Limb (tissue), 2 donors: ENCODE measurements around the gene SORBS1.

ENCODE experiments used
- DNase-seq, 2 donors: peaks; one replicate each; pipeline ENCODE4 v3.0.0-alpha.2; 2016; ENCODE audit errors: extremely low spot score in 2 of 2

The SORBS1 gene

DNA sequence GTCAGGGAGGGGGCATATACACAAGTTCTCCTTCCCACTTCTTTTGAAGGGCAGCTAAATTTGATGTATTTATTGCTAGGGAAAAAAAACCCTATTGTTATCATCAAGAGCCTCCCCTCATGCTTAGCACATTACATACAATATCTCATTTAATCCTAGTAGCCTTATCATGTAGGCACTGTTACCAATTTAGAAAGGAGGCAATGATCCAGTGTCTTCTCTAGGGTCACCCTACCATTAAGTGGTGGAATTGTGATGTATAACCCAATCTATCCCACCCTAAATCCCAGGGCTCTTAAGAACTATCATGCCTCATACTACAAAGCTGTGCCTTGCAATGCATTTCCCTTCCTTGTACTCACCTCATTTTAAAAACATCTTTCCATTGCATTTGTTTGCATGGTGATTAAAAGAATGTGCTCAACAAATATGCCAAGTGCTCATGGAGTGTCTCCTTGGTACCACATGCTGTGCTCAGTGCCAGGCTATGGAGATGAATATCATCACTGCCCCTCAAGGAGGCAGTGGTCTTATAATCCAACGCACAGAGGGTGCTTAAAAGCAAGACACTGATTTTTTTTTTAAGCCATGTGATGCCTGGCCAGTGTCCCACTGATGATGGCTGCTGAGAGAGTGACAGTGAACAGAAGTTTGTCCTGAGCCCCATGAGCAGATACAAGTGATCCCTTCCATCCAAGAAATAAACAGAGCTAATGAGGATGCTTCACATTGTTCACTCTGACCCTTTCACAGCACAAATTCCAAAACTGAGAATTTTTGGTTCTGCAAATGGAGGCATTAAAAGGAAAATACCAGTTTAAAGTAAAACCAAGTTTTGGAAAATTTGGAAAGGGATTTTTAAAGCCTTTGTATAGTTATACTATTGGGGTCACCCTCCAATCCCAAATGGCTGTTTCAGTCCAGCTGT lies 98.2 kb downstream of the SORBS1 start:
- no peak for DNase-seq

DNA sequence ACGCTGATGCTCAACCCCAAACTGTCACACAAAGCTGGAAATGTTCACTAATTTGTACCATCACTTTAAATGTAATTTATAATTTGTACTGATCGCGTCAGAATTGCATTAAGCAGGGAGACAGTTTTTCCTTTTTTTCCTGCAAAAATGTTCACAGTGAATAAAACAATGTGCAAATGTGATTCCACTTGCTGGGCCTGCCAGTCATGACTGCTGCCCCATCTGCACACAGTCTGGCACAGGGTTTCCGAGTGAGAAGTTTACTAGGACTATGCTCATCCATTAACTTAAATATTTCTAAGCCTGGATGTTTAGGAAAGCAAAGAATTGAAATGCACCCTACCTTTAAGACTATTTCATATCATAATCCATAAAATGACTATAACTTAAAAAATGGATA lies 99.6 kb downstream of the SORBS1 start:
- DNase-seq = no peak

DNA sequence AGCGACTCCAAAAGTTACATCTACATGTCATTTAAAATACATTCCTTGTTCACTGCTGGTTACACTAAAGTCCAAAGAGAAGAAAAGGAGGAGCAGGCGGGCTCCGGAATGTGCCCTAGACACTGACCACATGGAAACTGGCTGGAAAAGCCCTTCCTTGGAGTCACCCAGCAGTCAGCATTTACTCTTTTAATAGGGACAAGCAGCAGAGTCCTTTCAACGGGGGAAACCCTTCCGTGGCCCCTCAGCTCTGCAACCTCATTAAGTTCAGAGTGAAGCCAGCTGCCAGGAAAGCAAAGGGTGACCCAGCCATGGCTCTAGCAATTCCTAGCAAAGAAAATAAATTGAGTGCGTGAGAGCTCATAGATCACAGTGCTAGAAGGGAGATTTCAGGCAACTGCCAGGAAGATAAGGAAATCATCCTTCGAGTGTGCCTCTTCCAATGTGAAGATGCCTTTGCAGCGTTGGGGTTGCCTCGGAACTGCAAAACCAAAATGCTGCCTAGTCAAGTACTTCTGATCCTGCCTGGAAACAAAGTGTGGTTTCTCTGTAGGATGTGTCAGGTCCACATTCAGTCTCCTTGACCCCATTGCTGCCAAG lies 101.6 kb downstream of the SORBS1 start:
- peak; percentile 55 to 69 for DNase-seq

DNA sequence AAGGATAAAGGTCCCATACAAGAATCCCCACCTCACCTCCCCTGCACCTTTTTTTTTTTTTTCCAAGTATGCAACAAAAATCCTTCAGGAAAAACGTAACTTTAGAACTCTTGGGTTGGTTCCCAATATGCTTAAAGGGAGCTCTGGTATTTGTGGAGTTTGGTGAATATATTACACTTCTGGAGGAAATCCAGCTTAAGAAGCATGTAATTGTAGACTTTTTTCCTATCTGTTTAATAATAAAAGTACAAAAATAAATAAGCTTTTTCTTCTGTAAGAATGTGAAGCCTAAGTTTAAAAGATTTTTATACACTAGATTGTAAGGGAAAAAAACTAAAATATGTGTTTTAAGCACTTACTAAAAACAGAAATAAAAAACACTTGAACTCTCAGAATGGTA lies 102.3 kb downstream of the SORBS1 start:
- DNase-seq = peak in 1 of 2 donors; percentile 54

DNA sequence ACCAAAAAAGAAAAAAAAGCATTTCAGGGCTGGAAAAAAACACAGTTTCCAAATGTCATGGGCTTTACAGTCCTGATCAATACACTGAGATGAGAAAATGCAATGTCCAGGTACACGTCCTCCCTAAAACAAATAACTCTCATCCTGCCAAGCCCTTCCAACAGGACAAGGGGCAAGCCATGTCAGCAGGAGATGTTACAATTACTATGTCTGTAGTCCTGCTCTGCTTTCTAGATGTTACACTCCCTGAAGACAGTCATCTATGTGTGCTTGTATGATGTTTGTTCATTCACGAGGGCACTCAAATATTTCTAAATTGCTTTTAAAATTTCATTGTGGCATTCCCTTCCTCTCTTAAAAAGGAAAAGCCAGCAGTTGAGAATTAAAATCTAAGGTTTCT lies 103.2 kb downstream of the SORBS1 start:
- no peak for DNase-seq

DNA sequence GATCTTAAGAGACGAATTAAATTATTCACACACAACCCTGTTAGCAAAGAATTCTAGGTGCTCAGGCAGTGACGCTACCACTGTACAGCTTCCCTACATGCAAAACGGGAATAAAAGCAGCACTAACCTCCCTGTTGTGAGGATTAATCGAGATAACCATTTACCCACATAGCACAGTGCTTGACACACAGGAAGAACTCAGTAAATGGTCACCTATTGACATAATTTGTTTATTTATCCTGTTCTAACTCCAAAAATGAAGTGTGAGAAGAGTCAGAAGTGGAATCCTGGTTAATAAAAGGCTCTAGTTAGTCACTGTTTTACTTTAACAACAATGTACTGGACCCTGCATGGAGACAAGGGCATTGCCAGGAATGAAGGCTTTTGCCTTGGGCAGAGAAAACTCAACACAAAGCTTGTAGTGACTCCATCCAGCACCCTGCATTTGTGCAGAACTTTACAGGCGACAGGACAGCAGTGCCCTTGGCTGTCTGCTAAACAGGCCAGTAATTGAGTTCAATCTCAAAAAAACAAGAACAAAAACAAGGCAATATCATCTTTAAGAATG lies 103.8 kb downstream of the SORBS1 start:
- DNase-seq = no peak

DNA sequence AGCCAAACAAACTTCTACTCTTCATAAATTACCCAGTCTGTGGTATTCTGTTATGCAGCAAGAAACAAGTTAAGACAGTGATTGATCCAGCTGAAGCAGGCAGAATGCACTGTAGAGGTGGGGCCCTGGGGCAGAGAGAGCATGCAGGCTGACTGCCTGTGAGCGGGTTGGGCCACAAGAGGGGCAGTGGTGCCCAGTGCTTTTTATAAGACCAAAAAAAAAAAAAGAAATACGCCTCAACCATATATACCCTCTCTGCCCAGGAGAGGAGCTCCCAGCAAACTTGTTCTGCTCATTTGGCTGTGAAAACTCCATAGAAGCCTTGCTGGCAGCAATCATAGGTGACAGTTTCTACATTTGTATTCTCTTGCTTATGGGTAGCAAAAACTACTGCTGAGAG lies 104.7 kb downstream of the SORBS1 start:
- no peak for DNase-seq

DNA sequence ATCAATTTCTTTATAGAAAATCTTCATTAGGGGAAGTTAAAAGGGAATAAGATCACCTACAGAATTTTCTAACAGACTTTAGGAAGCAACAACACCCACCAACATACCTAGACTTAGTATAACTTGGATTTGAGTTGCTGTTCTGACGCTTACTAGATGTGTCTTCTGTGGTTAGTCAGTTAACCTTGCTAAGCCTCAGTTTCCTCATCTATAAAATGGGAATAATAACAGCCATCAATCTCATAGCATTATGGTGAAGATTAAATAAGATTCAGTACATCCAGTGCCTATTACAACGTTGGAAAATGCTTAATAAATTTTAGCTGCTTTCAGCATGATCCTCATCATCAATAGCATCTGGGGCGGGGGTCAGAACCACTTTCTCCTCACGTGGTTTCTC lies 106.2 kb downstream of the SORBS1 start:
- DNase-seq = no peak

DNA sequence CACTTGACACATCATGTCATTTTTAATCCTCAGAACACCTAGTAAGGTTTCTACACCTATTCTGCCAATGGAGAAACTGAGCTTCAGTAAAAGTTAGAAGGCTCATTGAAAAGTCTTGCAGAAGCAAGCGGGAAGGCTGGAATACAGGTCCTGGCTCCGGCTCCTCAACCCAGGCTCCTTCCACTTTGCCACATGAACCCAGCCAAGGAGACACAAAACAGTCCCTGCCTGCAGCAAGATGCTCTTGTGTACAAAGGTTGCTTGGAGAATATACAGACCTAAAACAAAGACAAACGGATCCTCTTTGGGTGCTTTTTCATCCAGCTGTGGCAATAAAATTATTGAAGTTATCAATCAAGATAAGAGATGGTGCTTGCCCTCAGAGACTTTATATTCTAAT lies 106.8 kb downstream of the SORBS1 start:
- DNase-seq = no peak

DNA sequence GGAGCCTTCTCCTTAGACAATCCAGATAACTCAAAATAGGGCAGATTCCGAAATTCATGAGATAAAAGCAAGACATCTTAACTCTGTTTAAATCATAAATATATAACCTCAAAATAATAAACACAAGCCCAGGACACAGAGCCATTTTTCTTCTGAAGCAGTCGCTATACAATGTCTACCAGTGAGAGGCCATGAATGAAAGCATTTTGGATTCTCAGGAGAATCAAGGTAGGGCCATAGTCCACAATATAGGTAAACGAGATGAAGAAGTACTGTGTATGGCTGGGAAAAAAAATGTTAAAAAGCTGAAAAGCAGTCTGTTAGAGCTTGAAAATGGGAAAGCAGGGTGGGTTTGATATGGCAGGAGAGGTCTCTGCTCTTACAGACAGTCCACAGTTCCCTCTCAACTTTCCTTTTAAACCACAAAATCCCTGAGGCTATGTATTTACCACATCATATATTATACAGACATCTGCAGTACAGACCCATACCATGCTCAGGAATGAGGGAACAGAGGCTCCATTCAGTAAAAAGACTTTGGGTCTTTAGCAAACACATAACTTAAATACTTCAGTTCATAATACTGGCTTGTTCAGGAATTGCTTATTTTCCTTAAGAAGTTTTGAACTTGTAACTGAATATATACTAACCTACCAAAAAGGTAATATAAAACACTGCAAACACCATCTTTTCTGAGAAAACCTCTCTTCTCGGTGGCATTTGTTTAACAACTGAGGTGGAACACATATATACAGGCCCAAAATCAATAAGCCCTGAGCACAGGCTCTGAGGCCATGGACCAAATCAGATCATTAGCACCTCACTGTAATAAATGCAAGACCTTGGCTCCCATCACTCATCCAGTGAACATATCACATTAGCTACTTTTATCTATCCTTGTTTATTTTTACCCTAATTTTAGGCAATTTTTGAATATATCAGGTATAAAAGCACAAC lies 109.3 kb downstream of the SORBS1 start:
- DNase-seq = peak in 1 of 2 donors; percentile 46

DNA sequence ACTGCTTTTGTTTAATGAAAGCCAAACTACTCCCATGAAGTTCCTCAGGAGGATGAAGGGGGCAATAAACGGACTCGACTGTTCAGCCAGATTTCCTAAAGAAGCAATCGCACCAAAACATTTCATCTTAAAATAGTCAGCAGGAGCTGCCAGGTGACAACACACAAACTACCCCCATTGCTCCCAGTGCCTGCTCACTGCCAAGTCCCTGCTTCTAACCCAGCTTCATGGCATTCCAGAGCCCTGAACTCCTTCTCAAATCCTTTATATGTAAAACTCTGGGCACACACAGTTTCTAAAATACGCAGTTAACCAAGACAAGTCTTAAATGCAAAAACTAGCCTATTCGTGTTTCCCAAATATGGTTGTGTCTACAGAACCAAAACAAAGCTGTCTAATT lies 110.0 kb downstream of the SORBS1 start:
- DNase-seq = no peak

DNA sequence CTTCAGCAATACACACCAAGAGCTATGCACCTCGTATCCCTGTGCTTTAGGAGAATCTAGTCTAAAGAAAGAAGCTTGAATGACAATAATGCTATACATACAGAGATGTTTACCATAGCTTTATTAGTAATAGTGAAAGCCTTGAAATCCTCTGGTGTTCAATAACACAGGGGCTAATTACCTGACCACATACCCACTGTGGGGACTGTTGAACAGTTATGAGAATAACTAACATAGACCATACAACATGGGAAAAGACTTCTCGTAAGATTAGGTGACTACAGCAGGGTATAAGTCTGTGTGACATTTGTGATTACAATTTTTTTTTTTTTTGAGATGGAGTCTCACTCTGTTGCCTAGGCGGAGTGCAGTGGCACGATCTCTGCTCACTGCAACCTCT lies 111.0 kb downstream of the SORBS1 start:
- no peak for DNase-seq

DNA sequence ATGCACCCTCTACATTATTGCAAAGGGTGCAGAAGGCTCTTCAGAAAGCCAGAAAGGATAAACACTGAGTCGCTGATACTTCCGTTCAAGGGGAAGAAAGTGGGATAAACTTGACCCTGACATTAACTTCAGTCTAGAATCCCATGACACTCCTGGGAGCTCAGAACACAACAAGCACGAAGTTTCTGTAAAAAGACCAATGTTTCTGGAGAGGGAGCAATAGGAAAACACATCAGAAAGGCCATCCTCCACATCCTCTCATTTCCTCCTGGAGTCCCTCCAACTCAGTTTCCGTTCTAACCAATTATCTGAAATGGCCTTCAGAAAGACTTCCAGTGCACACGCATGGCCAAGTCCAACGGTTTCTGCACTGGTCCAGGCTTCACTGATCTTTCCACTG lies 113.5 kb downstream of the SORBS1 start:
- peak in 1 of 2 donors; percentile 70 for DNase-seq

DNA sequence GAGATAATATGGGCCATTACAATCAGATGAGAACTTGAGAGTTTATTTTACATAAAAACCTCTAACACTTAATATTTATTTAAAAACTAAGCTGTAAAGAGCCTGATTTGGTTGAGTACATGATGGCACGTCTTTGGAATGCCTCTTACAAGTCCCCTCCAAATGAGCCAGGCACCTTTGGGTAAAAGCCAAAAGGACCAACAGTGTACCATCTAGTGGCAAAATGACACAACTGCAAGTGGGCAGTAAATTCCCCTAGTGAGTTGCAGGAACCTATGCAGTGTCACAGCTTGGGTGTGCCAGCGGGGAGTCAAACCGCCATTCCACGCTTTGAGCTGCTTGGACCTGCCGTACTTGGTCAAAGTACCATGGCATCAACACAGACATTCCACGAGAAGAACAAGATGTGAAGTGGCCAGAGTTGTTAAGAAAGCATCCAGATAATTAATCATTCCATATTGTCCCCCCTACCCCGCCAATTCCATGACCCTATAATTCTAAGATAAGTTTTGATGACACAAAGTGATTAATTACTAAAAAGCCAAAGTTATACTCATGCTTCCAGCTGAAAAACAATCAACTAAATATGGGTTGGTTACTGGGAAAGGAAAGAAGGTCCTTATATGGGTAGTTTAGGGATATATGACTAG lies 115.2 kb downstream of the SORBS1 start:
- DNase-seq = no peak

DNA sequence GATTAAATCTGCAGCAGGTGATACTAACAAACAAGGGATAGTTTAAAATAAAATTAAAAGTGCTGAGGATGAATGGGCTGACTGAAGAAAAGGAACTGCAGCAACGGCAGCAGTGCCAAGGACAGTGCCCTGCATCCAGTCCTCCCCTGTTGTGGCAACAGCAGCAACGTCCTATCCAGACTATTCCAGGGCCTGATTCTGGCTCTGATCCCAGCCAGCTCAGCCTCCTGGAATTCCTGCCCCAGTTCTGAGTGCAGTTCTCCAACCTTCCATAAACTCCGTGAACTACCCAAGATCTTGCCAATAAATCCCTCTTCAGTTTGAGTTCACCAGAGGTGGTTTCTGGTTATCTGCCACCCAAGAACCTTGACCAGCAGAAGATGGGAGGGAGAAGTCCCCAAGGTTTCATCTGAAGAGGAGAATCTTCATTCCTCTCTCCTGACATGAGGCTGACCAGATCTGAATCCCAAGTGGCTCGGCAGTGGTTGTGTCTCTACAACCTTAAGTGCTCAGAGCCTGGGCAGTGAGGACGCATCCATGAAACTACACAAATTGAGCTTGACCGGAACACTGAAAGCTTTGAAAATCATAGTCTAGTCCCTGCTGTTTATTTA lies 115.8 kb downstream of the SORBS1 start:
- no peak for DNase-seq

DNA sequence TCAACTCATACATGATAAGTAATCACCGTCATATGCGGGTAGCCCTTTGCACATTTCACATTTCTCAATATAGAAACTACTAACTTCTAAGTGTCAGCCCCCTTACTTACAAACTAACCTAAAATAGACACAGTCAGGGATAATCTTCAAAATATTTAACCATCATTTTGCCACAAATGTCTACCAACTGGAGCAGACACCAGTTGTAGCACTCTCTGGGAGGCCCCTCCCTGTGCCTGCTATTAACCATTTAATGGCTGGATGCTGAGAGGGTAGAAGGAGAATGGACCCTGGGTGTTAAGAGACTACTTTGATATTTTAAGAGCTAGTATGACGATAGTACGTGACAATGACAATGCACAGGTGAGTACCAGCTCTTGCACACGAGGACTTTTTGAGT lies 116.4 kb downstream of the SORBS1 start:
- no peak for DNase-seq

DNA sequence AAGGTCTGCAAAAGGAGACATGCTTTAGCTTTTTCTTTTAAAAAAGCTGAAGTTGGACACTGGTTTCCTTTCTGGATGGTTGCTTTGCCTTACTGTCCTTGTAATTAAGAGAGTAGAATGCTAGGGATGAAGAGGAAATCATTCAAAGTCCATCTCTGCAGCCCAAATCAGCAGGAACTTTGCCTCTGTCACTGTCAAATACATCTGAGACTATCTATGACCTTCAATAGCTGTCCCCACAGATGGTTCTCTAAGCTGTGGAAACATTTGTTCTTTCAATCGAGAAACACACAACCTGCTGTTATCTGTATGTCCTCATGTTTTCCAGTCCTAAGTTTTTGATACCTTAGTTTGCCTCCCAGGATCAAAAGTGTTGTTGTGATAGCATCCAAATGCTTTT lies 117.5 kb downstream of the SORBS1 start:
- DNase-seq = no peak

DNA sequence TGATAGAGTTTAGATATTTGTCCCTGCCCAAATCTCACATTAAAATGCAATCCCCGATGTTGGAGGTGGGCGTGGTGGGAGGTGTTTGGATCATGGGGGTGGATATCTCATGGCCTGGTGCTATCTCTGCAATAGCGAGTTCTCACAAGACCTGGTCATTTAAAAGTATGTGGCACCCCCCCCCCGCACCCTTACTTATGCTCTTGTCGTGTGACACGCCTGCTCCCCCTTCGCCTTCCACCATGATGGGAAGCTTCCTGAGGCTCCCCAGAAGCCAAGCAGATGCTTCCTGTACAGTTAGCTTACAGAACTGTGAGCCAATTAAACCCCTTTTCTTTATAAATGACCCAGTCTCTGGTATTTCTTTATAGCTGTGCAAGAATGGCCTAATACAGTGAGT lies 118.8 kb downstream of the SORBS1 start:
- no peak for DNase-seq

DNA sequence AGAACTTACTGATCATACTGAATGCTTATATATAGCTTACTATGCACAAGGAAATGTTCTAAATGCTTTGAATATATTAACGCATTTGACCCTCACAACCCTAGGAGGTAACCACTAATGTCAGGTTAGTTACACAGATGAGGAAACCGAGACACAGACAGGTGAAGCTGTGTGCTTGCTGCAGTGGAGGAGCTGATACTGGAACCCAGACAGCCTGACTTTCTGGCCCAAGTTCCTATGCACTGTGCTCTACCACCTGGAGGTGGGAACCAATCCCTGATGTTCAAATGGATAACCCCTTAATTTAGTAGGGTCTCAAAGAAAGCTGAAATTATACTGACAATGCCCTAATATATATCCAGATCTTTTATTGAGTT lies 119.6 kb downstream of the SORBS1 start:
- DNase-seq = no peak

DNA sequence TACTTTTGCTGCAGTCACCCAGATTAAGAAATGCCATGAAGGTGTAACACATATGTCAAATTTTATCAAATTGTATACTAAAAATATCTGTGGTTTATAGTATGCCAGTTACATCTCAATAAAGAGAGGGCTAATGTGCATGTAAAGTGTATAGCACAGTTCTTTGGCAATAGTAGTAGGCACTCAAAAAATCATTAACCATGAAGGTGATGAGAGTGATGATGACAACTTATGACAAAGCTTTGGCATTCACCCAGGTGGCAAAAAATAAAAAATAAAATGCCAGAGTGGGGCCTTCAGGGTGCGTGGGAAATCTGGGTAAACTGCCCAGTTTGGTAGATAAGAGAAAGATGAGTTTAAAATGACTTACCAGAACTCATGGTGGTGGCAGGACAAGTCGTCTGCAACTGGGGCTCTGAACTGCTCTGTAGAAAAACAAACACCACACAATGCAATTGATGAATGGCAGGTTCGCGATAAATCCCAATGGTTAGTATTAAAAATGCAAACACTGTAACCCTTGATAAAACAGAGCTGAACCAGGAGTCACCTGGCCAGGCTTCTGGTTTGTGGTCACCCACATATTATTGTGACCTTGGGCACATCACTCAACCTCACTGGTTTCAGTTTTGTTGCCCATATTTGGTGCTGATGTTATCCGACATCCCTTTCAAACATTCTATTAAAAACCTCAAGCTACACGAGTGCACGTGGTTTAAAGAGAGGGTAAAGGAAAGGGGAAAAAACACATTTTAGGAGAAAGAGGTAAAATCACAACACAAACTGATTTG lies 120.2 kb downstream of the SORBS1 start:
- DNase-seq = no peak
